Upper lobe of left lung (tissue), 6 donors: Measurements from ENCODE around the gene BEND4. TPM values are rescaled to one million over a fixed set of nuclear protein-coding genes. Genes with fewer than 3 reads are reported as not detected.

Source experiments
- ATAC-seq, 2 donors: fragments of 200-7000 bp; cut with Tn5 transposase; one replicate each; pipeline ENCODE4 v1.9.1; 2022; ENCODE audit warnings: mild to moderate bottlenecking in 2 of 2, moderate library complexity in 2 of 2; ENCODE audit not compliant: low FRiP score in 2 of 2
- DNase-seq, 2 donors: peaks; one replicate each; pipeline ENCODE4 v3.0.0-alpha.2; 2019 to 2020
- H3K27ac ChIP-seq, 4 donors: fragments of 200-600 bp; sonication (generic); one replicate each; pipeline ENCODE4 v1.5.1; 2016 to 2019
- H3K27me3 ChIP-seq, 4 donors: fragments of 200-600 bp; sonication (generic); one replicate each; pipeline ENCODE4 v1.5.1; 2017 to 2019
- H3K36me3 ChIP-seq, 4 donors: fragments of 200-600 bp; sonication (generic); one replicate each; pipeline ENCODE4 v1.5.1; 2016 to 2019
- H3K4me1 ChIP-seq, 4 donors: fragments of 200-600 bp; sonication (generic); one replicate each; pipeline ENCODE4 v1.5.1; 2018 to 2019
- H3K4me3 ChIP-seq, 4 donors: fragments of 200-600 bp; sonication (generic); one replicate each; pipeline ENCODE4 v1.5.1; 2017 to 2019; ENCODE audit warnings: mild to moderate bottlenecking in 2 of 4, moderate library complexity in 1 of 4
- H3K9me3 ChIP-seq, 4 donors: fragments of 200-600 bp; sonication (generic); one replicate each; pipeline ENCODE4 v1.5.1; 2018 to 2019
- EP300 ChIP-seq, 4 donors: sonication (generic); formaldehyde crosslinking; IDR thresholded peaks; one replicate each; pipeline ENCODE4 v1.5.1; 2017; ENCODE audit warnings: antibody characterized with exemption in 4 of 4, control low read depth in 2 of 4
- POLR2A ChIP-seq, 4 donors: fragments of 450-650 bp; IDR thresholded peaks; one replicate each; pipeline ENCODE4 v1.5.1; 2016 to 2017; ENCODE audit warnings: antibody characterized with exemption in 4 of 4, mild to moderate bottlenecking in 2 of 4
- POLR2AphosphoS5 ChIP-seq, 2 donors: sonication (generic); formaldehyde crosslinking; IDR thresholded peaks; one replicate each; pipeline ENCODE4 v1.5.1; 2017; ENCODE audit warnings: antibody characterized with exemption in 2 of 2
- WGBS, 2 donors: methylation state at CpG; one replicate each; pipeline ENCODE4 v1.1.5; 2017 to 2018; 5-methylcytosine and 5-hydroxymethylcytosine counted together
- total RNA-seq, 6 donors: library from RNA; depleted of rRNA in 4 of 6; stranded (reverse); fragments of >200 nt in 4 of 6; gene quantifications; one replicate each; pipeline versions ENCODE4 v1.1.0 to v1.2.1, GENCODE V29; 2016 to 2021
- TF ChIP-seq, protein P1 (sequence below), 6 experiments: fragments of 450-650 bp in 4 of 6; fragments of 200-600 bp in 2 of 6; sonication (generic) in 2 of 6; IDR thresholded peaks; one replicate each; pipeline ENCODE4 v1.5.1; 2016 to 2019; ENCODE audit warnings: antibody characterized with exemption in 6 of 6
- donor health status: DM: no; HTN: no; CAD: no; lungs with moderate emphysema.
- donor health status: DM: no; HTN: yes; CAD: no; lungs with severe emphysema.

Gene BEND4
- total RNA-seq, 6 donors from 2014 or later = under 0.01 to 1.1 (median 0.62) TPM

DNA sequence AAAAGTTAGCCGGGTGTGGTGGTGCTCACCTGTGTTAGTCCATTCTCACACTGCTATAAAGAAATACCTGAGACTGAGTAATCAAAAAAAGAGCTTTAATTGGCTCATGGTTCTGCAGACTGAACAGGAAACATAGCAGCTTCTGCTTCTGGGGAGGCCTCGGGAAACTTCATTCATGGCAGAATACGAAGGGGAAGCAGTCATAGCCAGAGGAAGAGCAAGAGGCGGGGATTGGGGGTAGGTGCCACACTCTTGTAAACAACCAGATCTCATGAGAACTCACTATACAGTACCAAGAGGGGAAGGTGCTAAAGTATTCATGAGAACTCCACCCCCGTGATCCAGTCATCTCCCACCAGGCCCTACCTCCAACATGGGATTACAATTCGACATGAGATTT, 64.1 kb downstream of the BEND4 start:
- Histone ChIP-seq H3K4me1 (no peaks in the 10 kb centered on the region), H3K27ac (no peak overlapping the region), H3K27me3 (no peaks in the 10 kb centered on the region), H3K36me3 (peaks cover 0 to 15% (median 3%) of the 10 kb centered on the region in 4 donors), H3K9me3 (no peaks in the 10 kb centered on the region), H3K4me3 (no peak overlapping the region)
- 89% methylated on average over 6 of the region's 6 CpGs for WGBS, 2 donors
- DNase-seq (no peak), ATAC-seq (no peak)
- TF ChIP-seq, protein P1, sequence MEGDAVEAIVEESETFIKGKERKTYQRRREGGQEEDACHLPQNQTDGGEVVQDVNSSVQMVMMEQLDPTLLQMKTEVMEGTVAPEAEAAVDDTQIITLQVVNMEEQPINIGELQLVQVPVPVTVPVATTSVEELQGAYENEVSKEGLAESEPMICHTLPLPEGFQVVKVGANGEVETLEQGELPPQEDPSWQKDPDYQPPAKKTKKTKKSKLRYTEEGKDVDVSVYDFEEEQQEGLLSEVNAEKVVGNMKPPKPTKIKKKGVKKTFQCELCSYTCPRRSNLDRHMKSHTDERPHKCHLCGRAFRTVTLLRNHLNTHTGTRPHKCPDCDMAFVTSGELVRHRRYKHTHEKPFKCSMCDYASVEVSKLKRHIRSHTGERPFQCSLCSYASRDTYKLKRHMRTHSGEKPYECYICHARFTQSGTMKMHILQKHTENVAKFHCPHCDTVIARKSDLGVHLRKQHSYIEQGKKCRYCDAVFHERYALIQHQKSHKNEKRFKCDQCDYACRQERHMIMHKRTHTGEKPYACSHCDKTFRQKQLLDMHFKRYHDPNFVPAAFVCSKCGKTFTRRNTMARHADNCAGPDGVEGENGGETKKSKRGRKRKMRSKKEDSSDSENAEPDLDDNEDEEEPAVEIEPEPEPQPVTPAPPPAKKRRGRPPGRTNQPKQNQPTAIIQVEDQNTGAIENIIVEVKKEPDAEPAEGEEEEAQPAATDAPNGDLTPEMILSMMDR (IDR thresholded peaks at IDR 0.05) = no peak
- TF ChIP-seq POLR2AphosphoS5 (IDR thresholded peaks at IDR 0.05) (no peak), EP300 (IDR thresholded peaks at IDR 0.05) (no peak), POLR2A (IDR thresholded peaks at IDR 0.05) (no peak)

DNA sequence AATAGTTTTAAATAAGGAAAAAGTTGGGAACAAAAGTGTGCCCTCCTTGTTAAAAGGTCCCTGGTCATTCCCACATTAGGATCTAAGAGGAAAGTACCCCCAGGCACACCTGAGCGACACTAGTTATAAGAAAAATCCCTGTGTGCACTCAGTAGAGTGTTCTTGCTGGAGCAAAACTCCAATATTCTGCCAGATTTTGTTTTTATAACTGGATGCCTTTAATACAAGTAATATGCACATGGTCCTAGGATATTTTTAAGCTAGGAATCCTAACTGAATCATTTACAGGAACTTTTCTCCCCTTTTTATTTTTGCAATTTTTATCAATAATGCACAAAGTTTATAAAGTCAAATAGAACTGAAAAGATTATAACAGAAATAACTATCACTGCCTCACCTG, 68.6 kb downstream of the BEND4 start:
- Histone ChIP-seq H3K27me3 (no peaks in the 10 kb centered on the region), H3K27ac (no peak overlapping the region), H3K9me3 (no peaks in the 10 kb centered on the region), H3K4me3 (no peak overlapping the region), H3K36me3 (peaks cover 0 to 36% (median 7%) of the 10 kb centered on the region in 4 donors), H3K4me1 (no peaks in the 10 kb centered on the region)
- no peak for TF ChIP-seq EP300 (IDR thresholded peaks at IDR 0.05)
- TF ChIP-seq POLR2A (IDR thresholded peaks at IDR 0.05) = no peak
- TF ChIP-seq POLR2AphosphoS5 (IDR thresholded peaks at IDR 0.05) = no peak
- TF ChIP-seq, protein P1 (IDR thresholded peaks at IDR 0.05) = no peak
- DNase-seq (no peak), ATAC-seq (no peak)
- 100% methylated on average over 1 of the region's 1 CpG for WGBS, 2 donors

DNA sequence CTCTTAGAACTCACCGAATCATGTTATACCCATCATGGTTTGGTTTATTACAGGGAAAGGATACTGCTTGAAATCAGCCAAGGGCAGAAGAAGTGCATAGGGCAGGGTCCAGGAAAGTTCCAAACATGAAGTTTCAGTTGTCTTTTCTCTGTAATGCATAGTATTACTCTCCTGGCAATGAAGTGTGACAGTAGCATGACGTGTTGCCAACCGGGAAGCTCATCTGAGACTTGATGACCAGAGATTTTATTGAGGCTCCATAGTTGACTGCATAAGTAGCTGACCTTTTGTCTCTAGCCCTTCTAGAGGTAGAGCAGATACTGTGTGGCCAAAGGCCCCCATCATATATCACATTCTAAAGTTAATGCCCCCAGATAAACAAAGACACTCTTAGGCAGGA, 72.1 kb downstream of the BEND4 start:
- WGBS, 2 donors = 97% methylated on average over 3 of the region's 3 CpGs
- no peak overlapping the region for H3K27ac ChIP-seq
- H3K36me3 ChIP-seq = peaks cover 0 to 41% (median 10%) of the 10 kb centered on the region in 4 donors
- H3K9me3 ChIP-seq = no peaks in the 10 kb centered on the region
- TF ChIP-seq EP300 (IDR thresholded peaks at IDR 0.05) (no peak), POLR2AphosphoS5 (IDR thresholded peaks at IDR 0.05) (no peak), POLR2A (IDR thresholded peaks at IDR 0.05) (no peak)
- TF ChIP-seq, protein P1 (IDR thresholded peaks at IDR 0.05) = no peak
- DNase-seq = no peak
- no peaks in the 10 kb centered on the region for H3K27me3 ChIP-seq
- ATAC-seq = no peak
- no peaks in the 10 kb centered on the region for H3K4me1 ChIP-seq
- no peak overlapping the region for H3K4me3 ChIP-seq

DNA sequence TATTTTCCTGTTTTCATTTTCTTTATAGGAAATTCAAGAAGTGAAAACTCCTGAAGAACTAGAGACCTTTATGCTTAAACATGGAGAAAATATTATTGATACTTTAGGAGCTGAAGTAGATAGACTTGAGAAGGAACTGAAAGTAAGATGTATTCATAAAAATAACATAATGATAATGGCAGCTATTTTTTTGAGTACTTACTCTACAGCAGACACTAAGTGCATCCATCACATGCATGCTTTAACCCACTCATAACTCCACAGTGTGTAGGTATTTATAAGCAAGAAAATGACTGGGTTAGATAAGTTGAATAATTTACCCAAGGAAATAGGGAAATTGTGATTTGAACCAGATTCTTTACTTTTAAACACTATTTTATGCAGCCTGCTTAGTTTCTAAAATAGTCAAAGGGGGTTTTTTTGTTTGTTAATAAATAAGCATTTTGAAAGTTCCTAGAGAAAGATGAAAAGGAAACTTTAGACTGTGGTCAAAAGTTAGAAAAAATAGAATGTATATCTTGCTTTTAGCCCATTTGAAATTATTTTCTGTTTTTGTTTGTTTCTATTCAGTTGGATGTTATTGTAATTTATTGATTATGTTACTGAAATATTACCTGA, 74.2 kb downstream of the BEND4 start:
- DNase-seq (no peak), ATAC-seq (no peak)
- no peak overlapping the region for H3K27ac ChIP-seq
- no peaks in the 10 kb centered on the region for H3K27me3 ChIP-seq
- no peaks in the 10 kb centered on the region for H3K4me1 ChIP-seq
- TF ChIP-seq, protein P1 (IDR thresholded peaks at IDR 0.05) = no peak
- TF ChIP-seq POLR2AphosphoS5 (IDR thresholded peaks at IDR 0.05) (no peak), EP300 (IDR thresholded peaks at IDR 0.05) (no peak), POLR2A (IDR thresholded peaks at IDR 0.05) (no peak)
- H3K36me3 ChIP-seq = peaks cover 0 to 40% (median 10%) of the 10 kb centered on the region in 4 donors
- no peak overlapping the region for H3K4me3 ChIP-seq
- H3K9me3 ChIP-seq = no peaks in the 10 kb centered on the region

DNA sequence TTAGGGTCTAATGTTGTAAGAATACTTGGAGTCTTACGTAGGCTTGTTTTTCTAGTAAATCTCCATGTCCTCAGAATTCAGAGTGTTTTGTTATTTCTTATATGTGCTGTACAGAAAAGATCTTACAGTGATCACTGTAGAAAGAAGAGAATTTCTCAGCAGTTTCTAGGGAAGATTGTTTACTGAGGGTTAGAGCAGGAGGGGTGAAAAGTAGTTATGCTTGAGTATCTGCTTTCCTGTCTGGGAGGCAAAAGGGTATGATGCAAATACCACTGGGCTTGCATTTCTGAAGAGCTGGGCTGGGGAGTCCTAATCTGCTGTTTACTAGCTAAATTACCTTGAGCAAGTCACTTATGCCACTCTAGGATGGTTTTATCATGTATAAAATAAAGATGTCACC, 78.2 kb downstream of the BEND4 start:
- H3K27me3 ChIP-seq = no peaks in the 10 kb centered on the region
- peaks cover 0 to 35% (median 8%) of the 10 kb centered on the region in 4 donors for H3K36me3 ChIP-seq
- H3K4me3 ChIP-seq = no peak overlapping the region
- ATAC-seq (no peak), DNase-seq (no peak)
- no peaks in the 10 kb centered on the region for H3K9me3 ChIP-seq
- no peak overlapping the region for H3K27ac ChIP-seq
- WGBS, 2 donors = 96 to 97% methylated on average over 1 of the region's 1 CpG
- H3K4me1 ChIP-seq = no peaks in the 10 kb centered on the region
- TF ChIP-seq POLR2AphosphoS5 (IDR thresholded peaks at IDR 0.05) (no peak), POLR2A (IDR thresholded peaks at IDR 0.05) (no peak), EP300 (IDR thresholded peaks at IDR 0.05) (no peak)
- TF ChIP-seq, protein P1 (IDR thresholded peaks at IDR 0.05) = no peak
